CD4-positive, alpha-beta T cell treated with Interleukin-2 at 100 ng/mL for 4 hours (primary cell): ENCODE results near the gene SLC35C1.

Experiments
- DNase-seq: peaks from one replicate; pipeline ENCODE4 v3.0.0-alpha.2; 2020; ENCODE audit warnings: low spot score

Gene SLC35C1

DNA sequence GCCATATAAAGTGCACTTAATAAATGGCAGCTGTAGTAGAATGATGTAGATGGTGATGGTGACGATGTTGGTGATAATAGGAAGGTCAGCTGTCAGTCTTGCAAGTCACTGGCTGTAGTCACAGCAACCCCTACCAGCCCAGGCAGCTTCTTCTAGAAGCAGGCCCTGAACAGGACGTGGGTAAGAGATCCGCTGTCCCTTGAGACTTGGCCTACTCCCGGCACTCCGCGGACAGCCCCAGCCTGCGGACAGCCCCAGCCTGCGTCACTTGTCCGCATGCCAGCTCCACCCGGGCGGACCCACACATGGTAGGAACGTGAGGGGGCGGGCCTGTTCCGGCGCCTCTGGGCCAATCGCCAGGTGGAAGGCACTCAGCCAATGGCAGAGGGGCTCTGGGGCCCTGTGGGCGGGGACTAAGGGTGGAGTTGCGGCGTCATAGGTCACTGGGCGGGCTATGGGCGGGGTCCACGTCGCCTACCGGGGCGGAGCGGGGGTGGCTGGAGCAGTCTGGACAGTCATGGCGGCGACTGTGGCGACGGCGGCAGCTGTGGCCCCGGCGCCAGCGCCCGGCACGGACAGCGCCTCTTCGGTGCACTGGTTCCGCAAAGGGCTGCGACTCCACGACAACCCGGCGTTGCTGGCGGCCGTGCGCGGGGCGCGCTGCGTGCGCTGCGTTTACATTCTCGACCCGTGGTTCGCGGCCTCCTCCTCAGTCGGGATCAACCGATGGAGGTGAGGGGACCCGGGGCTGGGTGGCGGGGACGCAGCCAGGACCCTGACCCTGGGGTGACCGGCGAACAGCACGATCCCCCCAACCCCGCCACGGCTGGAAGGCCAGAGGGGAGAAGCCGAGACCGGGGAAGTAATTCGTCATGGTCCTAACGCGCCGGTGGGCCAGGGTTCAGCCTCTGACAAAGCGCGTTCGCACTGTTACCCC lies 42.3 kb downstream of the SLC35C1 start, which contains the start of gene CRY2:
Gene CRY2 (plus strand): TSS at position 502 of the 937 bp plus-strand sequence. CDS start 16 bp downstream, at position 518.
- peak; percentile 98 for DNase-seq

DNA sequence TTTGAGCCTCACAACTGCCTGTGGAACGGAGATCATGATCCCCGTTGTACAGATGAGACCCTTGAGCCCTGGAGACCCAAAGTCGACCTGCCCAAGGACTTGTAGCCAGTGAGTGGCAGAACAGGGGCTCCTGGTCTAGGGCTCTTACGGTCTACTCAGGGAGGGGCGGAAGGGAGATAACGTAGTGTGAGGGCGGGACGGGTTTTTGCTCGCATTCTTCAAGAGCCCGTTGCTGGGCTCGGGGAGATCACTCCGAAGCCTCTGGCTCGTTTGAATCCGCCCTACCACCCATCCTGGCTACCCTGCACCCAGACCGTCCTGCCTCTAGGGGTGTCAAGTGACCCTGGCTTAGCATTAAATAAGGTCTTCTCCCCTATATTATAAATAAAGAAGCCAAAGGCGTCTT lies 43.0 kb downstream of the SLC35C1 start:
- peak; percentile 48 for DNase-seq

DNA sequence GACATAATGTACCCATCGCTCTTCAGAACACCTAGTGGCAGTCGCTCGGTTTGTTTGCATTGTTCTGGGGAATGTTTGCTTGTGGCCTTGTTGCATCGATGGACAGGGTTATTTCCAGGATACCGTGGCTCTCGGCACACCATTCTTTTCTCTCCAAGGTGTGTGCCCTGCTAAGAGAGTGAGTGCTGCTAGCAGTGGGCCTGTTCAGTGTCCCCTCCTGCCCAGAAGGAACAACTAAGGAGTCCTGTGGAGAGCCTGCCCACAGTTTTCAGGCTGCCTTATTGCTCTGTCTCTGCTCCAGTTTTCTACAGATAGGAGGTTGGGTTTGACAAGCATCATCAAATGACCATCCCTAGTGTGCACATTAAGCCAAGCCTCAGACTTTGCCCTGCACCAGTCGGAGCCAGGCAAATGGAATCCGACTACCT lies 43.7 kb downstream of the SLC35C1 start:
- no peak for DNase-seq

DNA sequence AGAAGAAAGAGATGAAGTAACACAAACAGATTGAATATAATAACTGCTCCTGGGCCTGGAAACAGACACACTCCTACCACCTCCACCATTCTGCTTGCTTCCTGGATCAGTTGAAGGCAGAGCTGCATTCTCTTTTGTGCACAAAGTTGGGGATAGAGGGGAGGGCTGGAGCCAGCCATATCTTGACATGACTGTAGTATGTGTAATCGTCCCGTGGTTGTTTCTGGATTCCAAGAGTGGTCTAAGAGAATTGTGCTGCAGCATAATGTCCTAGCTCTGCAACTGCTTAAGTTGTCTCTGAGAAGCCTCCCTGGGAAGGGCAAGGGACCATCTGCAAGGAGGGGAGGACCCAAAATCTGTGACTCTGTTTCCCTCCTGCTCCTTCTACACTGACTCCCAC lies 45.5 kb downstream of the SLC35C1 start:
- DNase-seq: no peak

DNA sequence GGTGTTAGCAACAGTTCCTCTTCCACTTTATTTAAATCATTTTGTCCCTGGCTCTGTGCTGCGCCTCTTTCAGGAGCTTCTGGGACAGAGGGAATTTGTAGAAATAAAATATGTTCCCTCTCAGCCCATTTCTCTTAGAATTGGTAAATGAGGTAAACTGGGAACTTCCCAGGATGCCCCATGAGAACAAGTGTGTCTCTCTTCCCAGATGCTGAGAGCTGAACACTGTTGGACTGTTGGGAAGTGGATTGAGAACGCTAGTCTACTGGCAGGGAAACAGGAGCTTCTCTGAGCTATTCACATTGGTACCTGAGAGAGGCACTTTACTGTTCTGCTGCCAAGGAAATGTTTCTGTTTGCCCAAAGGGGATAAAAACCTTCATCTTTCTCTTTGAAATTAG lies 46.3 kb downstream of the SLC35C1 start:
- no peak for DNase-seq

DNA sequence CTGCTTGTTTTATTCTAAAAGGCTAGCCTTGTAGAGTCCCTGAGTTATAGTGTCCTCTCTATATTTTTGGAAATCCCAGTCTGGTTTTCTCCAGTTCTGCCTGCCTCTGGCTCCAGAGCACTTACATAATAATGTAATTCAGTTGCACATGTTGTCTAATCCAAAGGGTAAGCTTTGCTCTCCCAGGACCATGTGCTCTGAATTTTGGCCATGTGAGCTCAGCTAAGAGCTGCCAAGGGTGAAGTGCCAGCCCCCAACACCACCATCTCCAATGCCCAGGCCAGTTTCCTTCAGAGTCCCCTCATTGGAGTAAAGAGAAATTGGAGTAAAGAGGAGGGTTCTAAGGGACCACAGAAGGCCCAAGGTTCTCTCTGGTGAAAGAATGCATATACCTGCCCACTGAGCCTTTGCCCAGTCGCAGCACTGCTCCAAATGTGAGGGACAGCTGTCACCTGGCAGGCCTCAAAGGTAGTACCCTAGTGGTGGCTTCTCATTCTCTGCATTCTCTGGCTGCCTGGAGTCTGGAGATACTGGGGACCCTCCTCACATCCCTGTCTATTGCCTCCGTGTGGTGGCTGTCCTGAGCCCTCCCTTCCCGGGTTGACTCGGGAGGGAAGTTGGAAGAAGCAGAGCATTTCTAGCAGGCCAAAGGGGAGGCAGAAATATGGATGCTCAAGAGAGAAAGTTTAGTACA lies 47.2 kb downstream of the SLC35C1 start:
- DNase-seq: no peak

DNA sequence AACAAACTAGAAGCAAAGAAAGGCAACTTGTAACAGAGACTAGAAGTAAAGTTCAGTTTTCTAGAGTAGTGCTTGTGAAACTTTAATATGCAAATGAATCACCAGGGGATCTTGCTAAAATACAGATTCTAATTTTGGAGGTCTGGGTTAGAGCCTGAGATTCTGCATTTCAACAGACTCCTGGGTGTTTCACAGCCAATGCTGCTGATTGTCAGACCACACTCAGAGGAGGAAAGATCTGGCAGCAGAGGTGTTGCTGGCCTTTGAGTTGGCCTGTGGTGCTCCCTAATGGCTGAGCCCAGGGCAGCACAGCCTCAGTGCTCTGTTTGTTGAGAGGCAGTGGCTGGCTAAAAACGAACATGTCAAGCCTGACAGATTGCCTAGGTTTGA lies 47.8 kb downstream of the SLC35C1 start:
- no peak for DNase-seq

DNA sequence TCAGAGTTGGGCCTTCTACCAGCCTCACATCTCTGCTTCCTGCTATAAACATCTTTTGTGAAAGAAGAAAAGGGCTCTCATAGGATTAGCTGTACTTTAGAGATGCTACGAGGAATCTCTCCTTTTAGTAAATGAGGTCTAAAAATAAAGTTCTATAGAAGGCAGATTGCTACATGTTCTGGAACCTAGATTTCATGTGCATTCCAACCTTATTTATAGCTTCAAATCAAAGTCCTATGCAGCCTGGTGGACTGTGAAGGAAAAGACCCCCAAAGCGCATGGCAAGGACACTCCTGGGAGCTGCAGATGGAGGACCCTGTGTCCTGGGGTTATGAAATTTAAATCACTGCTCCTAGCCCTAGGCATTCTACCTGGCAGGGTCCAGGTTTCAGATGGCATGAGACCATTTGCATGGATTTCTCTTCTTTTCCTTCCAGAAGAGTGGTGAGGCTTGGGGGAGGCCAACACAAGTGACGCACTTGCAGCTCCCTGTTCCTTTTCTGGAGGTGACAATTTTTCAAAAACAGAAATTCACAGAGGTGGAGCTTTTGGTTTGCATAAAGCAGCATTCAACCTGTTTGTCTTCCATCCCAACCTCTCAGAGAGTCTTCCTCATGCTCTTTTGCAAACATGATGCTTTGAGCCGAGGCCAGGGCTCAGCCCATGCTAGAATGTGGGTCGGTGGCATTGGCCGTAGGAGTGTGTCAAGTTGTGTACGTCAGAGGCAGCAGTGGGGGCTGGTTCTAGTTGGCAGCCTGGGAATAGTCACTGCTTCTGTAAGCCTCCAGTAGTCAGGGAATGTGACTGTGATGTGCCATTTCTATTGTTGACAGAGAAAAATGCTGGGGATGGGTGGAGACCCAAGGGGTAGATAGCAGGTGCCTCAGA lies 48.6 kb downstream of the SLC35C1 start:
- no peak for DNase-seq

DNA sequence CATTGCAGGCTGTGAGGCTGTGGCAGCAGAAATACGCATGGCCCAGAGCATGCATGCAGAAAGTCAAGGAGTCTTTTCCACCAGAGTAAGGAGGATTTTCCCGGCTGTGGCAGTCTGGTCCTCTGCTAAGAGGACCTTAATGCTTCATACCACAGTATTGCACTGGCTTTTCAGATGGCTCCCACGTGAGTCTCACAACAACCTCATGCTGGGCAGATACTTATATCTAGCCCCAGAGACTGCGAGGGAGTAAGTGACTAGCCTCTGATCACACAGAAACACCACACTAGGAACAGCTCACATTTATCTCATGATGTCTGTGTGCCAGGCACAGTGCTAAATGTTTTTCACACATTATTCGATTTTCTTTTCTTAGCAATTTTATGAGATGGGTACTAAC lies 50.4 kb downstream of the SLC35C1 start:
- DNase-seq: no peak

DNA sequence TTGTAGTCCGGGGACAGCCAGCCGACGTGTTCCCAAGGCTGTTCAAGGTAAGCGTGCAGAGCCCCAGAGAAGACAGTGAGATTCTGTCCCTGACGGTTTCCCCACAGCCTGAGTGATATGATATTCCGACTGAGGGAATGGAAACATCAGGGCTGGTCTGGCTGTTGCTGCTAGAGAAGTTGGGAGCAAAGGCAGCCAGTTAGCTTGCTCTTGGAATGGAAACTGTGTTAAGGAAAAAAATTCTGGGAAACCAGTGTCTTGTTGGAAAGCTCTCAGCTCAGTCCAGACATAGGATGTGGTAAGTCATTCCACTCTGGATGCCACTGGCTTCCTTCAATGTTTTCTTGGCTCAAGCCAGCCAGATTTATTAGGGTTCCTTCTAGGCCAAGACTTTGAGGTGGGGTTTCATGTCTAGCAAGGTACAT lies 51.1 kb downstream of the SLC35C1 start:
- no peak for DNase-seq

DNA sequence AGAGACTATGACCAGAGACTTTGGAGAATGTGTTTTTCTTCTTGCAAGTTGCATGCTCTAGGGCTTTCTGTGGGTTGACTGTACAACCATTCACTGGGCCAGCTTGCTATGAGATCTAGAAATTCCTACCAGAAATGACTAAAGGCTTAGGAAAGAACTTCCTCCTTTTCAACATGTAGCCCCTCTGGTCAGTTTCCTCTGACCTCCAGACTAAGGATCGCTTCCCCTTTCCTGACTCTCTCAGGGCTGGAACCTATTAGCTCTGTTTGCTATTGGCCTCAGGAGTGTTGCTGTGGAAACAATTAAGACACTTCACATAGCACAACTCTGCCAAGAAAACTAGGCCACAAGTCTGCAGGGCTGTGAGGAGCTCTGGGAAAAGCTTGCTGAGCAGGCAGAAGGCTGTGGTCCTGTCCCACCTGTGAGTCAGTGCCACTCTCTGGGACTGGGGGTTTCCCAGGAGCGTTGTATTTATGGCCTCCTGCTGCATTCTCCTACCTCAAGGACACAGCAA lies 53.1 kb downstream of the SLC35C1 start:
- DNase-seq: no peak

DNA sequence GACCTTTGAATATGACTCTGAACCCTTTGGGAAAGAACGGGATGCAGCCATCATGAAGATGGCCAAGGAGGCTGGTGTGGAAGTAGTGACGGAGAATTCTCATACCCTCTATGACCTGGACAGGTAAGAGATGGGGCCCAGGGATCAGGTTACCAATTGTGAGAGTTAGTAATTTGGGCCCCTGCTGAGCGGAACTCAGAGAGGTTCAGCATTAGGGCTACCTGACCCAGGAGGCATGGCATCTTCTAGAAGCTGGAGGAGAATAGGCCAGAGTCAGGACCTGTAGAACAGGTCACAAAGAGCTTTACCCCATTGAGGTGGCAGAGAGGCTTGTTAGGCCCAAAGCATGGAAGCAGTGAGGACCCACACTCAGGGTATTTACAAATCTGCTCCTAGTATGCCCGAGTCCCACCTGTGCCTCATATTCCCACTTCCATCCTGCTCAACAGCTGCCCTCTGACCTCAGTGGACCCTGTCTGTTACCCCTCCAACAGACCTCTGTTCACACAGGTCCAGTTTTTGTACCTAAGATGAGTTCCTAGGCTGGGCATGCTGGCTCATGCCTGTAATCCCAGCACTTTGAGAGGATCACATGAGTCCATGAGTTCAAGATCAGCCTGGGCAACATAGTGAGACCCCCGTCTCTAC lies 53.9 kb downstream of the SLC35C1 start:
- no peak for DNase-seq

DNA sequence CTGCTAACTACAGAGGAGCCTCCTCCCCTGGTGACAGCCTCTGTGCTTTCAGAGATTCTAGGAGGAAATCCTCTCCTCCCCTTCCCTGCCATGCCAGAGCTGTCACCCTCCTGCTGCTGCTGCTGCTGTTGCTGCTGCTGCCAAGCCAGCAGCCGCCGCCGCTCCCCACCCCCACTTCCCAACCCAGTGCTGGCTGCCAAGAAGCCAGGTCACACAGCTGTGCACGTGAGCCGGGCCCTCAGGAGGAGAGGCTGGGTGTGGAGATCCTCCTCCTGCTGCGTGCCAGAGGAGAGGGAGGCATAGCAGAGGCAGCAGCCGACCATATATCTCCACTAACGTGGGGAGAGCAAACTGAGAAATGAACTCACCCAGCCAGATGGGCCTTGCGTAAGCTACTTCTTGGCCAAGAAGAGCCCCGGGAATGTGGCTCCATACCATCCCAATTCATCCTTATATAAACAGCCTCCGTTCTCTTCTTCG lies 54.8 kb downstream of the SLC35C1 start:
- DNase-seq: no peak

DNA sequence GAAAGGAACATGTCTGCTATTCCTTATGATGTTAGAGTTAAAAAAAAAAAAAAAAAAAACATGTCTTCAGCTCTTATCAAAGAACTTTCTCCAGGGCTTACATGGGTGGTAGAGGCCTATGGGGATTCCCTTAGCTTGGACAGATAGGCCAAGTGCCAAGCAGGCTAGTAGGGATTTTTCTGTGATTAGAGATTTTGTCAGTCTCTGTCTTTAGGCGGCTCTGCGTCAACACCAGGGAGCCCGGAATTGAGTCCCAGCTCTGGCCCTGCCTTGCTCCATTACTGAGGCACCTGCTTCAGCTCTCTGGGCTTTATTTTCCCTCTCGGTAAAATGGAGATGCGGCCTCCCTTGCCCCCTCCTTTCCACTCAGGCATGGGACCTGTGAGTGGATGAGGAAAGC lies 55.4 kb downstream of the SLC35C1 start:
- DNase-seq: no peak

DNA sequence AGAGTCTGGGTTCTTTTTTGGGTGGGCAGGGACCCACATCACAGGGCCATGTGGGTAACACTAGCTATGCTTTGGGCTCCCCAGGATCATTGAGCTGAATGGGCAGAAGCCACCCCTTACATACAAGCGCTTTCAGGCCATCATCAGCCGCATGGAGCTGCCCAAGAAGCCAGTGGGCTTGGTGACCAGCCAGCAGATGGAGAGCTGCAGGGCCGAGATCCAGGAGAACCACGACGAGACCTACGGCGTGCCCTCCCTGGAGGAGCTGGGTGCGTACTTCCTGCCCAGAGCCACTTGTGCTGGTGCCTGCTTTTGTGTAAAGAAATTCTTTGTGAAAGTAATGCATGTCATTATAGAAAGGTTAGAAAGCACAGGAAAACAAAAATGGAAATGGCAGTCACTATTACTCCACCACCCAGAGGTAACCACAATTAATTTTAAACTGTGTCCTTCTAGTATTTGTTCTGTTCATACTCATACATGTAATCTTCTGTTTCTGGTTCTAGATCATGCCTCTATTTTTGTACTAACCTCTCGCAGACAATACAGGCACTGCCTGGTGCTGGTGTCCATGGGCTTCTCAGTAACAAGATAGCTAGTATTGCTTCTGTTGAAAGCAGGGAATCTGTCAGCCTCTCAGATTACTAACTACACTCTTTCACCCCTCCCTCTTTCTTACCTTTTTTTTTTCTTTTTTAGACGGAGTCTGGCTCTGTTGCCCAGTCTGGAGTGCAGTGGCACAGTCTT lies 56.0 kb downstream of the SLC35C1 start:
- no peak for DNase-seq
